GM12878 (cell line): ENCODE results near the gene CHPF2. TPM values are rescaled to one million over a fixed set of nuclear protein-coding genes. Genes with fewer than 3 reads are reported as not detected.

ENCODE experiments used
- ATF7 ChIP-seq: fragments of 450-650 bp; IDR thresholded peaks from 2 replicates; pipeline ENCODE4 v1.6.1; 2016; ENCODE audit warnings: low read depth, mild to moderate bottlenecking
- BHLHE40 ChIP-seq, 2 experiments: fragments of 450-650 bp in 1 of 2; IDR thresholded peaks; 2 replicates each; pipeline ENCODE4 v1.6.1; 2011 to 2017; ENCODE audit warnings: low read depth in 2 of 2, borderline replicate concordance in 1 of 2, improper control_type of control experiment in 1 of 2, low read length in 1 of 2, mild to moderate bottlenecking in 1 of 2
- CREB1 ChIP-seq: IDR thresholded peaks from 2 replicates; pipeline ENCODE4 v1.6.1; 2012; ENCODE audit warnings: low read depth, mild to moderate bottlenecking, inconsistent platforms
- CREM ChIP-seq: IDR thresholded peaks from 2 replicates; pipeline ENCODE4 v1.6.1; 2014; ENCODE audit warnings: antibody characterized with exemption, low read depth
- EGR1 ChIP-seq, 2 experiments: IDR thresholded peaks; 1 replicate in 1 of 2; 2 replicates in 1 of 2; pipeline ENCODE4 v1.6.1; 2011 to 2012; ENCODE audit warnings: low read depth in 2 of 2, low read length in 2 of 2, borderline replicate concordance in 1 of 2, mild to moderate bottlenecking in 1 of 2, moderate library complexity in 1 of 2
- GABPA ChIP-seq: IDR thresholded peaks from 2 replicates; pipeline ENCODE4 v1.6.1; 2014; ENCODE audit warnings: antibody characterized with exemption, low read depth, mild to moderate bottlenecking, inconsistent platforms
- GATAD2B ChIP-seq: fragments of 450-650 bp; conservative IDR thresholded peaks from 2 replicates; pipeline ENCODE4 v1.6.1; 2017; ENCODE audit warnings: low read depth, mild to moderate bottlenecking, moderate library complexity
- HDAC6 ChIP-seq: fragments of 200-600 bp; sonication (generic); IDR thresholded peaks from one replicate; pipeline ENCODE4 v1.8.0; 2017; ENCODE audit warnings: antibody characterized with exemption; ENCODE audit not compliant: unreplicated experiment
- HDGF ChIP-seq: fragments of 450-650 bp; IDR thresholded peaks from 2 replicates; pipeline ENCODE4 v1.6.1; 2016; ENCODE audit warnings: antibody characterized with exemption
- IKZF1 ChIP-seq: fragments of 450-650 bp; conservative IDR thresholded peaks from 2 replicates; pipeline ENCODE4 v1.6.1; 2017; ENCODE audit warnings: antibody characterized with exemption, mild to moderate bottlenecking
- IKZF2 ChIP-seq, 2 experiments: fragments of 450-650 bp; IDR thresholded peaks; 2 replicates each; pipeline ENCODE4 v1.6.1; 2017; ENCODE audit warnings: mild to moderate bottlenecking in 2 of 2, moderate library complexity in 2 of 2
- LARP7 ChIP-seq: fragments of 450-650 bp; IDR thresholded peaks from 2 replicates; pipeline ENCODE4 v1.6.1; 2017; ENCODE audit warnings: mild to moderate bottlenecking
- MTA3 ChIP-seq: IDR thresholded peaks from 2 replicates; pipeline ENCODE4 v1.6.1; 2012; ENCODE audit warnings: low read length, inconsistent platforms, borderline replicate concordance
- NFYA ChIP-seq: IDR thresholded peaks from 2 replicates; pipeline ENCODE4 v1.6.1; 2011; ENCODE audit warnings: low read depth, mild to moderate bottlenecking, low read length, improper control_type of control experiment, borderline replicate concordance
- POLR2A ChIP-seq: IDR thresholded peaks from 2 replicates; pipeline ENCODE4 v1.6.1; 2011; ENCODE audit warnings: low read depth, mild to moderate bottlenecking, low read length
- POLR2AphosphoS2 ChIP-seq: IDR thresholded peaks from 2 replicates; pipeline ENCODE4 v1.6.1; 2011; ENCODE audit warnings: low read depth, mild to moderate bottlenecking, low read length, improper control_type of control experiment, moderate library complexity
- RB1 ChIP-seq: fragments of 450-650 bp; formaldehyde crosslinking; IDR thresholded peaks from 2 replicates; pipeline ENCODE4 v1.6.1; 2017; ENCODE audit warnings: mild to moderate bottlenecking, borderline replicate concordance
- STAT1 ChIP-seq: fragments of 450-650 bp; conservative IDR thresholded peaks from 2 replicates; pipeline ENCODE4 v1.6.1; 2014; ENCODE audit warnings: antibody characterized with exemption, mild to moderate bottlenecking
- TAF1 ChIP-seq: IDR thresholded peaks from 2 replicates; pipeline ENCODE4 v1.6.1; 2011; ENCODE audit warnings: mild to moderate bottlenecking, low read depth, low read length, borderline replicate concordance
- TCF12 ChIP-seq: IDR thresholded peaks from 2 replicates; pipeline ENCODE4 v1.6.1; 2011; ENCODE audit warnings: low read depth, mild to moderate bottlenecking, low read length
- polyA plus RNA-seq, 11 experiments: library from polyadenylated mRNA; depleted of rRNA in 4 of 11; unstranded in 6 of 11; stranded (reverse) in 5 of 11; fragments of >200 nt; fragmentation: Nextera tagmentation in 4 of 11; fragmentation: Illumina TruSeq in 1 of 11; extraction: Ambion mirVana in 4 of 11; extraction: Trizol in 1 of 11; gene quantifications; 1 replicate in 1 of 11; 2 replicates in 10 of 11; pipeline versions ENCODE4 v1.2.1 to v1.2.3, GENCODE V29; 2011 to 2016; ENCODE audit warnings: inconsistent platforms in 2 of 11, missing spikeins in 2 of 11, low read depth in 1 of 11
- total RNA-seq, 4 experiments: library from RNA; depleted of rRNA in 3 of 4; stranded (reverse); fragments of >200 nt in 3 of 4; fragmentation: Illumina TruSeq in 1 of 4; extraction: Trizol in 1 of 4; gene quantifications; 2 replicates each; pipeline versions ENCODE4 v1.2.1 to v1.2.3, GENCODE V29; 2013 to 2021
- TF ChIP-seq, protein P1 (sequence below): fragments of 150-350 bp; IDR thresholded peaks from 2 replicates; pipeline ENCODE4 v1.6.1; 2016; ENCODE audit warnings: low read depth, low read length
- TF ChIP-seq, protein P2 (sequence below): IDR thresholded peaks from 2 replicates; pipeline ENCODE4 v1.6.1; 2011; ENCODE audit warnings: mild to moderate bottlenecking, low read depth, low read length, moderate library complexity; ENCODE audit not compliant: insufficient replicate concordance
- TF ChIP-seq, protein P3 (sequence below): IDR thresholded peaks from 2 replicates; pipeline ENCODE4 v1.6.1; 2012; ENCODE audit warnings: low read depth, low read length, improper control_type of control experiment
- TF ChIP-seq, protein P4 (sequence below): fragments of 450-650 bp; IDR thresholded peaks from 2 replicates; pipeline ENCODE4 v1.6.1; 2017; ENCODE audit warnings: low read depth, mild to moderate bottlenecking, moderate library complexity

CHPF2 gene
- total and polyA plus RNA-seq, 10 of the 15 experiments (the other 5 are each of a cell fraction or from before 2014, with no cell fraction given): 0.23 to 33.1 (median 11.5) TPM

GRCh38 chr7:151232091-151232916 is at the start of gene CHPF2 (continued):
- TF ChIP-seq, protein P1, sequence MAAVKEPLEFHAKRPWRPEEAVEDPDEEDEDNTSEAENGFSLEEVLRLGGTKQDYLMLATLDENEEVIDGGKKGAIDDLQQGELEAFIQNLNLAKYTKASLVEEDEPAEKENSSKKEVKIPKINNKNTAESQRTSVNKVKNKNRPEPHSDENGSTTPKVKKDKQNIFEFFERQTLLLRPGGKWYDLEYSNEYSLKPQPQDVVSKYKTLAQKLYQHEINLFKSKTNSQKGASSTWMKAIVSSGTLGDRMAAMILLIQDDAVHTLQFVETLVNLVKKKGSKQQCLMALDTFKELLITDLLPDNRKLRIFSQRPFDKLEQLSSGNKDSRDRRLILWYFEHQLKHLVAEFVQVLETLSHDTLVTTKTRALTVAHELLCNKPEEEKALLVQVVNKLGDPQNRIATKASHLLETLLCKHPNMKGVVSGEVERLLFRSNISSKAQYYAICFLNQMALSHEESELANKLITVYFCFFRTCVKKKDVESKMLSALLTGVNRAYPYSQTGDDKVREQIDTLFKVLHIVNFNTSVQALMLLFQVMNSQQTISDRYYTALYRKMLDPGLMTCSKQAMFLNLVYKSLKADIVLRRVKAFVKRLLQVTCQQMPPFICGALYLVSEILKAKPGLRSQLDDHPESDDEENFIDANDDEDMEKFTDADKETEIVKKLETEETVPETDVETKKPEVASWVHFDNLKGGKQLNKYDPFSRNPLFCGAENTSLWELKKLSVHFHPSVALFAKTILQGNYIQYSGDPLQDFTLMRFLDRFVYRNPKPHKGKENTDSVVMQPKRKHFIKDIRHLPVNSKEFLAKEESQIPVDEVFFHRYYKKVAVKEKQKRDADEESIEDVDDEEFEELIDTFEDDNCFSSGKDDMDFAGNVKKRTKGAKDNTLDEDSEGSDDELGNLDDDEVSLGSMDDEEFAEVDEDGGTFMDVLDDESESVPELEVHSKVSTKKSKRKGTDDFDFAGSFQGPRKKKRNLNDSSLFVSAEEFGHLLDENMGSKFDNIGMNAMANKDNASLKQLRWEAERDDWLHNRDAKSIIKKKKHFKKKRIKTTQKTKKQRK: no peak
- TF ChIP-seq, protein P2, sequence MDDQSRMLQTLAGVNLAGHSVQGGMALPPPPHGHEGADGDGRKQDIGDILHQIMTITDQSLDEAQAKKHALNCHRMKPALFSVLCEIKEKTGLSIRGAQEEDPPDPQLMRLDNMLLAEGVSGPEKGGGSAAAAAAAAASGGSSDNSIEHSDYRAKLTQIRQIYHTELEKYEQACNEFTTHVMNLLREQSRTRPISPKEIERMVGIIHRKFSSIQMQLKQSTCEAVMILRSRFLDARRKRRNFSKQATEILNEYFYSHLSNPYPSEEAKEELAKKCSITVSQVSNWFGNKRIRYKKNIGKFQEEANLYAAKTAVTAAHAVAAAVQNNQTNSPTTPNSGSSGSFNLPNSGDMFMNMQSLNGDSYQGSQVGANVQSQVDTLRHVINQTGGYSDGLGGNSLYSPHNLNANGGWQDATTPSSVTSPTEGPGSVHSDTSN: peak; percentile 97
- TF ChIP-seq CREM (peak; percentile 52), IKZF1 (peak; percentile 82), EGR1 (IDR thresholded peaks at IDR 0.05; ENCODE audit: borderline replicate concordance in 1 of 2, low read depth in 2 of 2, low read length in 2 of 2) (peak in 1 of 2 experiments; percentile 68; a peak in 1 of 3 replicates), TCF12 (peak; percentile 48; the same call in 1 of the 2 replicates), STAT1 (0 out of 2 replicates have a peak, but pooled peaks have one; percentile 18), ATF7 (no peak), MTA3 (no peak), HDGF (peak; percentile 78; the same call in 1 of the 2 replicates), NFYA (no peak), TAF1 (peak; percentile 87; the same call in 1 of the 2 replicates), POLR2A (peak; percentile 98), CREB1 (peak; percentile 43; the same call in 1 of the 2 replicates), HDAC6 (no peak), LARP7 (peak; percentile 32; the same call in 1 of the 2 replicates), GATAD2B (peak; percentile 60; the same call in 1 of the 2 replicates), POLR2AphosphoS2 (peak; percentile 44; the same call in 1 of the 2 replicates), IKZF2 (IDR thresholded peaks at IDR 0.05) (0 out of 4 replicates have a peak, but pooled peaks of 1 of the 2 experiments have one; percentile 33), BHLHE40 (IDR thresholded peaks at IDR 0.05; ENCODE audit: borderline replicate concordance in 1 of 2, low read depth in 2 of 2, low read length in 1 of 2) (peak in 1 of 2 experiments; percentile 65; a peak in 1 of 4 replicates), RB1 (peak; percentile 42; the same call in 1 of the 2 replicates), GABPA (peak; percentile 89)
- TF ChIP-seq, protein P3, sequence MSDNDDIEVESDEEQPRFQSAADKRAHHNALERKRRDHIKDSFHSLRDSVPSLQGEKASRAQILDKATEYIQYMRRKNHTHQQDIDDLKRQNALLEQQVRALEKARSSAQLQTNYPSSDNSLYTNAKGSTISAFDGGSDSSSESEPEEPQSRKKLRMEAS: peak; percentile 43
- TF ChIP-seq, protein P4, sequence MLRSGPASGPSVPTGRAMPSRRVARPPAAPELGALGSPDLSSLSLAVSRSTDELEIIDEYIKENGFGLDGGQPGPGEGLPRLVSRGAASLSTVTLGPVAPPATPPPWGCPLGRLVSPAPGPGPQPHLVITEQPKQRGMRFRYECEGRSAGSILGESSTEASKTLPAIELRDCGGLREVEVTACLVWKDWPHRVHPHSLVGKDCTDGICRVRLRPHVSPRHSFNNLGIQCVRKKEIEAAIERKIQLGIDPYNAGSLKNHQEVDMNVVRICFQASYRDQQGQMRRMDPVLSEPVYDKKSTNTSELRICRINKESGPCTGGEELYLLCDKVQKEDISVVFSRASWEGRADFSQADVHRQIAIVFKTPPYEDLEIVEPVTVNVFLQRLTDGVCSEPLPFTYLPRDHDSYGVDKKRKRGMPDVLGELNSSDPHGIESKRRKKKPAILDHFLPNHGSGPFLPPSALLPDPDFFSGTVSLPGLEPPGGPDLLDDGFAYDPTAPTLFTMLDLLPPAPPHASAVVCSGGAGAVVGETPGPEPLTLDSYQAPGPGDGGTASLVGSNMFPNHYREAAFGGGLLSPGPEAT: peak; percentile 65; the same call in 1 of the 2 replicates
